ENCODE measurements around the gene OR6J1.
"Not testable (repeated sequence)": the region's sequence is repeated elsewhere in the genome, so short reads cannot be mapped to it uniquely, and the experiment has no call there.

OR6J1 gene

DNA sequence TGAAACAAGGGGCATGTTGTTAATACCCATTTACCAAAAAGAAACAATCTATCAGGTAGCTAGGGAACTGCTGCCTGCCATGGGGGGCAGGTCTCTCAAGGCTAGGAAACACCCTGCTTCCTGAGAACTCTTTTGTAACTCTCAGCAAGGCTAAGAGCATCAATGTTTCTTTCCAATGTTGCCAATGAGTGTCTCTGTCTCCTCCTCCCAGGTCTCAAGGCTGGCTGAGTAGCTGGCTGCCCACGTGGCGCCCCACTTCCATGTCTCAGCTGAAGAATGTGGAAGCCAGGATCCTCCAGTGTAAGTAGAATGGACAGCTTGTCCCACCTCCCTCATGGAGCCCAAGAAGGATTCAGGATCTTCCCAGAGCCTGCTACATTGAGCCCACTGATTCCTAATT, 42.7 kb downstream of the OR6J1 start:
- no peak for FAIRE-seq

DNA sequence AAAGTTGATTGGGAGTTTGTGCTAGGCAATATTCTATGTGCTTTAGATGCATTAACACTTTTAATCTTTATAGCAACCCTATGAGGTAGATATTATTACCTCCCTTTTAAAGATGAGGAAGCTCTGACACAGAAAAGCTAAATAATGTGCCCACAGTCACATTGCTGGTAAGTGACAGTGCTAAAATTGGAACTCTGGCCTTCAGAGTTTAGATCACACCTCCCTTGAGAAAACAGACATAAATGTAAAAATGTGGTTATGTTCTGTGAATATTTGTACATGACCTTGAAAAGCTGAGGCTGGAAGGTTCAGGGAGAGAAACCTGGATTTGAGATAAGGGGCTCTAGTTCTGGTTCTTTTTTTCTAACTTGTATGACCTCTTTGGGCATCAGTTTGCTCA, 44.1 kb downstream of the OR6J1 start:
- no peak for FAIRE-seq

DNA sequence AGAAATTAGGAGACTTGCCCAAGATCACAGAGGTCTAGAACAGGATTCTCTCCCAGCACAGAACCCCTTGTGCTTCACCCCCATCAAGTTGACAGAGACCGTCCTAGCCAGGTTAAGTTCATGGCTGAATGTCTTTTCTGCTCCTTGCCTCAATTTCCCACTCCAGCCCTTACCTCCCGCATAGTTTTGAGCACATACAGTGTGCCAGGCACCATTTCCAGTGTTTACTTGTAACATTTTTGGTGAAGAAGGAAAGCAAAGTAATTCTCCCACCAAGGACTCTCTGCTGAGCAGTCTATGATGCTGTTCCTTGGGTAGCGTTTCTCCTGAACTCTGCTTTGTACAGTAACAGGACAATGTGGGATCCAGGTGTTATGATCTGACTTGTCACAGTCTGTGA, 44.8 kb downstream of the OR6J1 start:
- no peak for FAIRE-seq

DNA sequence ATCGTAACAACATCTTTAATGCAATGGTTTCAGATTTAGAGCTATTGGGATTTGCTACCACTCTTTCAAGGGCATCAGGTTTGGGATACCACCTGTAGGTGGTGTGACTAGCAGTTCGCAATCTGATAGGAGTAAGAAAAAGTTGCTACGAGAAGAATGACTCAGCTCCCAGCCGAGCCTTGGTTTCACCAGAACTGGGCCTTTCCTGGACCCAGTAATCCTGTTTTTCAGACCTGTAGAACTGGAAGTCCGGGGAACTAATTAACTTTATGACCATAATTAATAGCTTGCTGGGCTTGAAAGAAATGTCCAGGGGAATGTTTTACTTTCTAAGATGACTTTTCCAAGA, 45.3 kb downstream of the OR6J1 start:
- no peak for FAIRE-seq

DNA sequence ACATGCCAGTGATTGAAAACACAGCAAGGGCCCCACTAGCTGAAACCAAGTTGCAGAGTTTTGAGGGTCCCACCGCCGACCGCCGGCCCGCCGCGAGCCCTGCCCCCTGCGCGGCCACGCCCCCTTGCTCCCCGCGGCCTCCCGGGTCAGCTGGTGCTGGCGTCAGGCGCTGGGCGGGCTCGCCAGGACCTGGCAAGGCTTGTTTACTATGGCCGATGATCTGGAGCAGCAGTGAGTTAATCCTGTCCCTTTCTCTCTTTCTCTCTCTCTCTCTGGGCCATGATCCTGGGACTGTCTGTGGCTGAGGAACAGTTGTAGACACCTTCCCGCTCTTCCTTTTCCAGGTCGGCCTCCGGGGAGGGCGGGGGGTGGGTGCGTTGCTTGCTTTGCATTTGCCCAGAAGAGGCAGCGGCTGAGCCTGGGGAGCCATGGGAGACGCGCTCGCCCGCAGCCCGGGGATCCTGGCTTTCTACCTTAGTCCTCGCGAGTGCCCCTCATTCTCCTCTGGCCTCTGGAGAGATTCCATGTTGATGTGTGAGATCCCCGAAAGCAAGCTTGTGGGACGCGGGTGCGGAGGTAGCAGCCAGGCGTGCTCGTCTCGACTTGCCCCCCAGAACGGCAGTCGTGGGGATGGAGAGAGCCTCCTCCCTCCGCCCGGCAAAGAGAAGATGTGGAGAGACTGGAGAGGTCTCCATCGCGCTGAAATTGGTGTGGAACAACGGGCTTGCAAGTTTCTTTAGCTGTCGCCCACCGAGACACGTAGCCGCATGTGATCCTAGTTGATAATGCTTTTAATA, 45.9 kb downstream of the OR6J1 start, which contains the start of gene ABHD4:
Gene ABHD4 (plus strand): TSS at position 202 of the 797 bp plus-strand sequence. CDS start 7 bp downstream, at position 209.
- no peak for FAIRE-seq

DNA sequence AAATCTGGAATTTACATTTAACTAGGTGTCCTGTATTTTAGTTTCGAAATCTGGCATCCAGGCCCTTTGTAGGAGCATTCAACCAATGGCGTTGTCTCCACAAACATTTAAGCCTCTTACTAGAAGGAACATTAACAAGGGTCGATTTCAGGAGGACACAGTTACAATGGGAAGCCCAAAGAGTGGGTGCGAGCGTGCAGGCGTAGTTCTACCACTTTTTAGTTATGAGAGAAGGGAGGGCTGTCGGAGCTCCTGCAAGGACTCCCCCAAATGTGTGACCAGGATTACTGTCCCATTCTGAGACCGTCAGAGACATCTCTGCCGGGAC, 46.4 kb downstream of the OR6J1 start:
- no peak for FAIRE-seq

DNA sequence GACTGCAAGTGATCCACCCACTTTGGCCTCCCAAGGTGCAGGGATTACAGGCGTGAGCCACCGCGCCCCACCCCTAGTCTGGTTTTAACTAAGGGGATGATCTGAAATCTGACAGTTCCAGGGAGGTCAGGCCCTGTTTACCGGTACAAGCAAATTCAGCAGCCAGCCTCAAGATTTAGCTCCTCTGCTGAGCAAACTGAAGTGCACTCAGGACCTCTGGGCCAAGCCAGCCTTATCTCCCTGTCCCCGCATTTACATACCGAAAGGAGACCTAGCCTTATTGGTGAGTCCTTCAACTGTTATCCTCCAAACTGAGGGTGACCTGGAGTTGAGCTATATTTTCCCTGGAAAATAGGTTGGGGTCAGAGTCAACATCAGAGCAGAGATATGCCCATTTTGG, 46.9 kb downstream of the OR6J1 start:
- no peak for FAIRE-seq

DNA sequence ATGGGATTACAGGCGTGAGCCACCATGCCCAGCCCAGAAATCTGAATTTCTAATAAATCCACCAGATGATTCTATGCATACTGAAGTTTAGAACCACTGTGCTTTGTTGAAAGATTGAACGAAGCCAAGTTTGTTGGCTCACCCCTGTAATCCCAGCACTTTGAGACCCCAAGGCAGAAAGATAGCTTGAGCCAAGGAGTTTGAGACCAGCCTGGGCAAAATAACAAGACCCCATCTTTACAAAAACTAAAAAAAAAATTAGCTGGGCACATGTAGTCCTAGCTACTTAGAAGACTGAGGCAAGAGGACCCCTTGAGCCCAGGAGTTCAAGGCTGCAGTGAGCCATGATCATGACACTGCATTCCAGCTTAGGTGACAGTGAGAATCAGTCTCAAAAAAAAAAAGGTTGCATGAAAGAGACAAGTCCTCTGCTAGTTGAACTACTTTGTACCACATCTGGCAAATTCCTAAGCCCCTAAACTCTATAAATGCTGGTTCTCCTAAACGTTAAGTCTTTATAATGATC, 47.7 kb downstream of the OR6J1 start:
- no peak for FAIRE-seq

DNA sequence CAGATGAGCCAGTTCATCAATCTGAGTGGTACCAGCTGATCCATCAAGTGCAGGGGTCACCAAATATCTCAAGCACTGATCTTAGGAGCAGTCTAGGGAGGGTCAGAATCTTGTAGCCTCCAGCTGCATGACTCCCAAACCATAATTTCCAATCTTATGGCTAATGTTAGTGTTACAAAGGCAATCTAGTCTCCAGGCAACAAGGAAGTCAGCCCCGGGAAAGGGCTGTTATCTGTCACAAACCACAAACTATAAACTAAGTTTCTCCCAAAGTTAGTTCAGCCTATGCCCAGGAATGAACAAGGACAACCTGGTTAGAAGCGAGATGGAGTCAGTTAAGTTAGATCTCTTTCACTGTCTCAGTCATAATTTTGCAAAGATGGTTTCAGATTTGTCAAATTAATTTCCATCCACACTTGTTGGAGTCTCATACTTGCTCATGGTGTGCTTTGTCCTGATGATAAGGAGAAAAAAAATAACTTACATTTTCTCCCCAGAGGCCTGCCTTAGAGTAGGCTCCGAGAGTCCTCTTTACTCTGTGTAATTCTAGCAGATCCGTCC, 49.9 kb downstream of the OR6J1 start:
- FAIRE-seq: no peak

DNA sequence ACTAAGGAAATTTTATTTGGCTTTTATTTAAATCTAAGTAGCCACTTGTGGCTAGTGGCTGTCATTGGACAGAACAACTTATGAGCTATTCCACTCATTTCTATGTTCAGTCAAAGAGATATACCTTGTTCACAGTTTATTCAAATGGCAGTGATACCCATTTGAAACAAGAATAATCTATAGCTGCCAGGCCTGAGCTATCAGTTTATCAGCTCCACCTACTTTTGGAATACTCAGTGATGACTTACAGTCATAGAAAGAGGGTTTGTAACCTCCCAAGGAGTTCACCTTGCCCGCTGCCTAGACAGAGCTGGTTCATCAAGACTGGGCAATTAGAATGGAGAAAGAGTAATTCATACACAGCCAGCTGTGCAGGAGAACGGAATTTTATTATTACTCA, 50.6 kb downstream of the OR6J1 start:
- FAIRE-seq: no peak

DNA sequence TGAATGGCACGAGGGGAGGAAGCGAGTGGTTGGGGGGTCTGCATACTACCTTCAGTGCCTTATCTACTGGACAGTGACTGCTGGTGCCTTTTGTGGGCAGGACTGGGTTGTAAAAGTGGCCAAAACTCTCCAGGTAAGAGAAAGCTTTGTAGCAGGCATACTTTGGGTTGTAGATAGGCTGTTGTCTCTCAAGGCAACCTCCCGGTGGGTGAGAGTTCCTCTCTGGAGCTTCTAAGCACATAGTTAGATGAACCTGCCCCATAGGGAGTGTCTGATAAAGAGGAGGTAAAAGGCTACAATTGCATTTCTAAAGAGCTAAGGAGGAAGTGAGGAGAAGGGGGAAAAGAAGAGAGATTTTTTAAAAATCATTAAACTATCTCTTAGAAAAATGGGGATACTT, 51.0 kb downstream of the OR6J1 start:
- no peak for FAIRE-seq

DNA sequence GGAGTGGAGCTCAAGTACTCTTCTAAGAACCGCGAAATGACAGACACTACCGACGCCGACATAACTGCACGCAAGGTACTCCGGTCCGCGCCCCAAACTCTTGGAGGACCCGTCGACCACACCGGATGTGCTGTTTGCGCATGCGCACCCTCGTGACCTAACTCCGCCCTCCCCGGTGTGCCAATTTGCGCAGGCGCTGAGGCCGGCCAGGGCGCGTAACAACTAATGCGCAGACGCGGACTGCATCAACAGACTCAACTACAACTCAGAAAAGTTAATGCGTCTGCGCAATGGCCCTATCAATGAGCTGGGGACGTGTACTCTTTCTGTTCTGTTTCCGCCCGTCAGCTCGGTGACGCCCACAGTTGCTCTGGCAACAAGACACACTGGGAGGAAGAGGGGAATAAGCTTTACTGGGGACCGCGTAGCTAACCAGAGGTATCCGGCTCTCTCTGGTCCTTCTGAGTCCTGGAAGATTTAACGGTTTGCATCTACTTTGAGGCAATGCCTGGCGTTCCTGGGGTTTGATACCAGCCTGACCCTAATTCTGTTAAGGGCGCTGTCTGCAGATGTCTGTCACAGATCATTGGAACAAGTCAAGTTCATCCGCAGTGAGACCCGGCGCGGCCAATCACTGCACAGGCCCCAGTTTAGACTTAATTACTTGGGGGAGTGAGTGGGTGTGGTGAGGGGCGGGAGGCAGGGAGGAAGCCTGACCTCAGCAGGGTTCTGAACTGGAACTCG, 54.9 kb downstream of the OR6J1 start, which contains the start of gene DAD1:
Gene DAD1 (minus strand): TSS at position 129 of the 744 bp plus-strand sequence. CDS start 67 bp downstream, at position 62.
- FAIRE-seq: peak; percentile 95

DNA sequence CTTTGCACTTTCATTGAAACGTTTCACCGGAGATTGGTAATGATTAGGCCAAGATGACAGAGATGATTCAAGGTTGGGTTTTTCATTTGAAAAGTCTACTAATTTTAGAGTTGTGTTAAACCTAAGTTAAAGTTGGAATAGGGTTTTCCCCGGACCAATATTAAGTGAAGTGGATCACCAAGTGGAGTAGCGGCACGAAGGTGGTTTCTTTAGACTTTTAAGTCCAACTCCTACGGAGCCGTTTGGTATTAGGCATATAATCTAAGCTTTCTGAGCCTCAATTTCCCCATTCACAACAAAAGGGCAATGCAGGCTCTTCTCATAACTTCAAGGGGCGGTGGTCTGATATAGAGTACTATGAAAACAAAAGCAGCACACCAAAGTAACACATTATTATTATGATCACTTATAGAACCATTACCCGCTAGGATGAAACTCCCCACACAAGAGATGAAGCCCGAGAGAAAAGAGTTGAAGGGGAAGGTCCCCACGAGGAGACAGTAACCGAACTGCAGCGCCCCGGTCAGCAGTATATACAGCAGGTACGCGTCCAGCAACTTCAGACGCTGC, 55.5 kb downstream of the OR6J1 start:
- no peak for FAIRE-seq

DNA sequence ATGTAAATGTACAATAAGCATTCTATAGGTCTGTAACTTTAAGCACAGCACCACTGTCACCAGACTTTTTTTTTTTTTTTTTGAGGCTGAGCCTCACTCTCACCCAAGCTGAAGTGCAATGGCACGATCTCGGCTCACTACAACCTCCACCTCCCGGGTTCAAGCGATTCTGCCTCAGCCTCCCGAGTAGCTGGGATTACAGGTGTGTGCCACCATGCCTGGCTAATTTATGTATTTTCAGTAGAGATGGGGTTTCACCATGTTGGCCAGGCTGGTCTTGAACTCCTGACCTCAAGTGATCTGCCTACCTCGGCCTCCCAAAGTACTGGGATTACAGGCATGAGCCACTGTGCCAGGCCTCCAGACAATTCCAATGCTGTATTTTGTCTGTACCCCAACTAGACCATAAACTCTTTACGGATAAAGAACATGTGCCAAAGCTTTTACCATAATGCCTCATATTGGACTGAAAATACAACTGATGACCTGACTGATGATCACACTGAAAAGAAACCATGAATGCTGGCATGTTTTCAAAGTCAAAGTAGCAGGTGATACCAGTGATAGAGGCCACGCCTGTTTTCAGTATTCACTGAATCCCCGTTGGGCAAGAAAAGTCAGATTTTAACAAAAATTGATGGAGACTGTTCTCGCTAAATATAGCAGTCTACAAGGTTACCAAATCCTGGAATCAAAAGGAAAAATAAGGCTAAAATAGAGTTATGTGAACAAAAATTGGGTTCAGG, 56.3 kb downstream of the OR6J1 start:
- FAIRE-seq: not testable (repeated sequence)

DNA sequence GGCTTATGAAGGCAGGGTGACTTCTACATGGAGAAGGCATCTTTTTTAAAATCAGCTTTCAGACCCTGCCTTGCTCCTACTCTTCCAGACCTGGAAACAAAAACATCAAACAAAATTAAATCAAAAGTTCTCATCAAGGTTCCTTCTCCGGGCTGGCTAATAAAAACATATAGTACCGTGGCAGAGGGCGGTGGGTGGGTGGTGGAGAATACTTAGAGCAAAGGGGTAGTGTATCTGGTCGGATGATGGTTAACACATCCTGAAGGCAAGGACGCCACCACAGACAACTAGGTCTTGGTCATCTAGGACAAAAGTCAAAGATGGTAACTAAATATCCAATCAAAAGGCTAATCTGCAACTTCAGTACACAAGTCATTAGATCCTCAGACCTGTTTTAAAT, 56.9 kb downstream of the OR6J1 start:
- no peak for FAIRE-seq

DNA sequence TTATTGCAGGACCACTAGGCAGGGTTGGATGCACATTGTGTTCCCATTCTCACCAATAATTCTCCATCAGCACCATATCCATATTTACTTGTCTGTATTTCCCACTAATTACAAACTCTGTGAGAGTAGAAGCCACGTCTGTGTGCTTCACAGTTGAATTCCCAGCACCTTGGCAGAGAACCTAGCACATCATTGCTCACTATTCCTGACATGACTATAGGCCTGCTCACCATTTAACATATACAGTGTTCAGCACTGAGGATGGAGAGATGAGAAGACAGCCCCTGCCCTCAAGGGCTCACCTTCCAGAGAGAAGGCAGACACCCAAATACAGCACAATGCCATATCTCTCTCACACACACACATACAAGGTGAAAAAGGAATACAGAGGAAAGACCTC, 60.2 kb downstream of the OR6J1 start:
- FAIRE-seq: no peak
